ENCODE results near the gene SINHCAF.

The SINHCAF gene

GRCh38 chr12:31303466-31303865 is 22.5 kb downstream of the SINHCAF start:
- Histone ChIP-seq H3K4me3 (no peak overlapping the region), H3K9ac (no peak overlapping the region), H3K9me3 (replicated peaks in 1 of 11) (peaks cover 0 to 7% (median 0%) of the 10 kb centered on the region in 11 experiments; a peak in 1 of 22 replicates), H3K27me3 (no peaks in the 10 kb centered on the region), H4K20me1 (peaks cover 54 to 100% (median 100%) of the 10 kb centered on the region in 11 experiments; a peak in 21 of 22 replicates), H3K27ac (no peak overlapping the region), H3K4me2 (no peak overlapping the region), H3K4me1 (peaks cover 15 to 59% (median 26%) of the 10 kb centered on the region in 10 experiments), H3K36me3 (peaks cover 51 to 100% (median 98%) of the 10 kb centered on the region in 11 experiments)
- TF ChIP-seq Cebpa-rat (IDR thresholded peaks at IDR 0.05) = no peak

DNA sequence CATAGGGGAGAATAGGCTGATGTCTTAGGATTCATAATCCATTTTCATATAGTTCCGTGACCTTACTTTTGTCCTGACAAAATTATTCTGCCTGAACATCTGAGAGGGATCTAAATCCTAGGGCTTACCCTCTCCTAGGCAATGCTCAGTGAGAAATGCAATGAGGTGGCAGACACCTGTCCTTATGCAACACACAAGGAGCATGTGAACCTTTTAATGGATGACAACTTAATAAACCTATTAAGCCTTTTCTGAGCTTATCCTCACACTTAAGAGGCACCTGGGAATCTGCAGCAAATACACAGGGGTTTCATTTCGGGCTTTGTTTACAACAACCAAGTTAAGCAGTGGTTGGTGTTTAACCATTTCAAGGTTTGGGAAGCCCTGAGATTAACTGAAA is 24.6 kb downstream of the SINHCAF start:
- Histone ChIP-seq H4K20me1 (peaks cover 33 to 100% (median 100%) of the 10 kb centered on the region in 11 experiments; a peak in 21 of 22 replicates), H3K27me3 (no peaks in the 10 kb centered on the region), H3K4me2 (peak overlapping the region in 5 of 11 experiments; percentile 17 to 78 (median 63); a peak in 11 of 22 replicates), H3K36me3 (peaks cover 43 to 100% (median 98%) of the 10 kb centered on the region in 11 experiments), H3K4me1 (peaks cover 22 to 80% (median 33%) of the 10 kb centered on the region in 10 experiments), H3K27ac (peak overlapping the region in 3 of 11 experiments; percentile 15 to 60 (median 49); a peak in 7 of 22 replicates), H3K9ac (peak overlapping the region in 2 of 11 experiments; percentile 11 to 39; a peak in 1 of 22 replicates), H3K9me3 (replicated peaks in 1 of 11) (no peaks in the 10 kb centered on the region), H3K4me3 (no peak overlapping the region)
- no peak for TF ChIP-seq Cebpa-rat (IDR thresholded peaks at IDR 0.05)

- H3K9me3 ChIP-seq (replicated peaks in 1 of 11) = no peaks in the 10 kb centered on the region
- H3K27ac ChIP-seq = peak overlapping the region in 4 of 11 experiments; percentile 15 to 60 (median 44); a peak in 8 of 22 replicates
- no peaks in the 10 kb centered on the region for H3K27me3 ChIP-seq
- peaks cover 27 to 100% (median 100%) of the 10 kb centered on the region in 11 experiments; a peak in 21 of 22 replicates for H4K20me1 ChIP-seq
- TF ChIP-seq Cebpa-rat (IDR thresholded peaks at IDR 0.05) = no peak
- H3K9ac ChIP-seq = peak overlapping the region in 2 of 11 experiments; percentile 32 to 39; a peak in 1 of 22 replicates
- peaks cover 22 to 80% (median 33%) of the 10 kb centered on the region in 10 experiments for H3K4me1 ChIP-seq
- H3K4me3 ChIP-seq = no peak overlapping the region
- H3K4me2 ChIP-seq = peak overlapping the region in 6 of 11 experiments; percentile 1 to 78 (median 56); a peak in 12 of 22 replicates
- H3K36me3 ChIP-seq = peaks cover 44 to 100% (median 98%) of the 10 kb centered on the region in 11 experiments
Observed at GRCh38 chr12:31300783-31301182, 25.2 kb downstream of the SINHCAF start.

GRCh38 chr12:31300341-31300740 is 25.6 kb downstream of the SINHCAF start:
- TF ChIP-seq Cebpa-rat (IDR thresholded peaks at IDR 0.05) = no peak
- peaks cover 44 to 100% (median 98%) of the 10 kb centered on the region in 11 experiments for H3K36me3 ChIP-seq

DNA sequence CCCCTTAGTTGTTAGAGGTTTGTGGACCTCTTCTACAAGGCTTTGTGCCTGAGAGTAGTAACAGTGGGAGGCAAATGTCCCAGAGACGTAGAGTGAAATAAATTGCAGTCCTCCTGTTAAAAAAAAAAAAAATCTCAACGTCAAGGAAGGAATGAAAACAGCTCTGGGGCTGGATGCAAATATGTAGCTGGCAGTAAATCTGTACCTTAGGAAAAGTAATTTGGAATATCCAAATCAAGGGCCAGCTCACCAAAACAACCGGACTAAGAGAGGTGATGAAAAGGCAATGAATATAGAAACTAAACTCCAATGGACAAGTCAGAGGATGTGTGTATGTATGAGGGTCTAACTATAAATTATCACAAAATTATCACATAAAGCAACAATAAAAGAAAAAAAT is 27.0 kb downstream of the SINHCAF start:
- H3K4me1 ChIP-seq = peaks cover 22 to 76% (median 33%) of the 10 kb centered on the region in 10 experiments
- H3K4me3 ChIP-seq = no peak overlapping the region
- peaks cover 44 to 100% (median 98%) of the 10 kb centered on the region in 11 experiments for H3K36me3 ChIP-seq
- peak overlapping the region in 2 of 11 experiments; percentile 3 to 38; a peak in 2 of 22 replicates for H3K9ac ChIP-seq
- H3K27me3 ChIP-seq = no peaks in the 10 kb centered on the region
- no peak for TF ChIP-seq Cebpa-rat (IDR thresholded peaks at IDR 0.05)
- H3K9me3 ChIP-seq (replicated peaks in 1 of 11) = no peaks in the 10 kb centered on the region
- peak overlapping the region in 6 of 11 experiments; percentile 3 to 78 (median 27); a peak in 11 of 22 replicates for H3K4me2 ChIP-seq
- peaks cover 9 to 100% (median 100%) of the 10 kb centered on the region in 11 experiments; a peak in 21 of 22 replicates for H4K20me1 ChIP-seq
- H3K27ac ChIP-seq = peak overlapping the region in 3 of 11 experiments; percentile 20 to 63 (median 49); a peak in 4 of 22 replicates

More at GRCh38 chr12:31300341-31300740, 25.6 kb downstream of the SINHCAF start:
- Histone ChIP-seq H3K27ac (peak overlapping the region in 4 of 11 experiments; percentile 31 to 60 (median 44); a peak in 7 of 22 replicates), H3K4me1 (peaks cover 22 to 80% (median 33%) of the 10 kb centered on the region in 10 experiments), H3K9ac (0 out of 22 replicates have a peak overlapping the region, but pooled peaks of 2 of the 11 experiments have one; percentile 32 to 39), H3K27me3 (no peaks in the 10 kb centered on the region), H4K20me1 (peaks cover 23 to 100% (median 100%) of the 10 kb centered on the region in 11 experiments; a peak in 21 of 22 replicates), H3K4me3 (no peak overlapping the region), H3K4me2 (peak overlapping the region in 6 of 11 experiments; percentile 1 to 78 (median 56); a peak in 10 of 22 replicates), H3K9me3 (replicated peaks in 1 of 11) (no peaks in the 10 kb centered on the region)

- peak overlapping the region in 2 of 11 experiments; percentile 3 to 38; a peak in 2 of 22 replicates for H3K9ac ChIP-seq
- H4K20me1 ChIP-seq = peaks cover 7 to 100% (median 100%) of the 10 kb centered on the region in 11 experiments; a peak in 21 of 22 replicates
- H3K9me3 ChIP-seq (replicated peaks in 1 of 11) = no peaks in the 10 kb centered on the region
- peaks cover 22 to 72% (median 33%) of the 10 kb centered on the region in 10 experiments for H3K4me1 ChIP-seq
- no peak overlapping the region for H3K4me3 ChIP-seq
- peak overlapping the region in 8 of 11 experiments; percentile 3 to 78 (median 24); a peak in 10 of 22 replicates for H3K4me2 ChIP-seq
- H3K27ac ChIP-seq = peak overlapping the region in 3 of 11 experiments; percentile 40 to 63 (median 49); a peak in 4 of 22 replicates
- TF ChIP-seq Cebpa-rat (IDR thresholded peaks at IDR 0.05) = no peak
- no peaks in the 10 kb centered on the region for H3K27me3 ChIP-seq
- H3K36me3 ChIP-seq = peaks cover 44 to 100% (median 98%) of the 10 kb centered on the region in 11 experiments
Observed at GRCh38 chr12:31298515-31298910, 27.4 kb downstream of the SINHCAF start.

DNA sequence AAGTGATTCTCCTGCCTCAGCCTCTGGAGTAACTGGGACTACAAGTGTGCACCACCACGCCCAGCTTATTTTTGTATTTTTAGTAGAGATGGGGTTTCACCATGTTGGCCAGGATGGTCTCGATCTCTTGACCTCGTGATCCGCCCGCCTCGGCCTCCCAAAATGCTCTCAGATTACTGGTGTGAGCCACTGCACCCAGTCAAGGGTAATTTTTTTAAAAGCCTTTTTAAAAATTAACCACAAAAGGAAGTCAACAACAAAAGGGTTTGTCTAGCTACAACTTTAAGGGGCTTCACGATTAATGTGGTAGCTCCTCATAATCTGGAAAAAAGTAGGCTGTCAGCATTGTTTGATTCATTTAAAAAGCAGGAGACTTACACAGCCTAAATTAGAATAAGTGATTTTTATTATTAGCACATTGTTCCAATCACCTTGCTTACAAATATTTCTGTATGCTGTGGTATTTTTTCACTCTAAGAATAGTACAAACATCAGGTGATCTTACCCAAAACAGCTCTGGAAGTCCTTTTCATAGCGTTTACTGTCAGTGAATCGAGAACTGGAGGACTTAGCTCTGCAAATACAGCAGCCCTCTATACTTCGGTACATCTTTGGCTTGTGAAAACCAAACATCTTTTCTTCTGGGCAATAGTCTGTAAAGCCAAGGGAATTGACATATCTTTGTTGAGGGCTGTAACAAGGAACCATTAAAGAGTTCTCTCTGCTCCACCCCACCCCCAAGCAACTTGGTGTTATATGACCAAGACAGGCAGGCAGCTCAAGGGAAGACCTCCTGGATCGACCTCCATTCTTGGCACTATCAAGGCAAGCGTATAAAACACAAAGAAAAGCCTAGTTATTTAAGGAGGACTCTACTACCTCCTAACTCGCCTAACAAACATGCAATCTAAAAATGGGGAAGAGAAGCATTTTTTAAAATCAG is 28.1 kb downstream of the SINHCAF start:
- H3K4me2 ChIP-seq = peak overlapping the region in 8 of 11 experiments; percentile 7 to 78 (median 24); a peak in 9 of 22 replicates
- peaks cover 22 to 65% (median 33%) of the 10 kb centered on the region in 10 experiments for H3K4me1 ChIP-seq
- no peak overlapping the region for H3K4me3 ChIP-seq
- no peaks in the 10 kb centered on the region for H3K27me3 ChIP-seq
- H3K9me3 ChIP-seq (replicated peaks in 1 of 11) = no peaks in the 10 kb centered on the region
- no peak for TF ChIP-seq Cebpa-rat (IDR thresholded peaks at IDR 0.05)
- H3K36me3 ChIP-seq = peaks cover 44 to 100% (median 98%) of the 10 kb centered on the region in 11 experiments
- peak overlapping the region in 3 of 11 experiments; percentile 40 to 63 (median 49); a peak in 5 of 22 replicates for H3K27ac ChIP-seq
- 0 out of 22 replicates have a peak overlapping the region, but pooled peaks of 1 of the 11 experiments have one; percentile 13 for H3K9ac ChIP-seq
- H4K20me1 ChIP-seq = peaks cover 7 to 100% (median 100%) of the 10 kb centered on the region in 11 experiments; a peak in 21 of 22 replicates

DNA sequence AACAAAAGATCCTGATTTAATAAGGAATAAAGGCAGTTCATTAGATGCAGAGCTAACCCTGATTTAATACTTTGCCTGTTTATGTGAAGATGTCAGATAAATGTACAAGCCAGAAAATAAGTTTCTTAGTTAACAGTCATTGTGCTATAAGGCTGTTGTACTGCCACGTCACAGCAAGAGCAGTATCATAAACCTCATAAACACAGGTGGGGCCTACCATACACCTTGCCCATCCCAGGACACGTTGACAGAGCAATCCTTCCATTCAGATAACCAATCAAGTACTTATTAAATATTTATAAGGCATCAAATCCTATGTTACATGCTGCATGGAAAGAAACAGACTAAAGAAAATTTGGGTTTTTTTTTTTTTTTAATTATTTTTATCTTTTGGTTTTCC is 36.5 kb downstream of the SINHCAF start:
- Histone ChIP-seq H3K27me3 (no peaks in the 10 kb centered on the region), H3K9me3 (replicated peaks in 1 of 11) (no peaks in the 10 kb centered on the region), H3K9ac (no peak overlapping the region), H3K4me1 (peaks cover 0 to 6% (median 0%) of the 10 kb centered on the region in 10 experiments; a peak in 1 of 20 replicates), H3K36me3 (peaks cover 99 to 100% (median 100%) of the 10 kb centered on the region in 11 experiments), H3K4me3 (no peak overlapping the region), H3K27ac (no peak overlapping the region), H3K4me2 (no peak overlapping the region), H4K20me1 (peaks cover 22 to 94% (median 76%) of the 10 kb centered on the region in 11 experiments; a peak in 21 of 22 replicates)
- no peak for TF ChIP-seq Cebpa-rat (IDR thresholded peaks at IDR 0.05)

All from BLaER1 treated with 17β-estradiol and CSF1 and Interleukin-3, amounts not matched to agents 10 nM and 100 nM (cell line).